ENCODE measurements around the gene FBXW11. TPM values are rescaled to one million over a fixed set of nuclear protein-coding genes. Genes with fewer than 3 reads are reported as not detected.

FBXW11 gene
- total and polyA plus RNA-seq, 2 of the 8 experiments (the other 6 are each of a cell fraction or from before 2014, with no cell fraction given) = 45.0 to 75.6 TPM

DNA sequence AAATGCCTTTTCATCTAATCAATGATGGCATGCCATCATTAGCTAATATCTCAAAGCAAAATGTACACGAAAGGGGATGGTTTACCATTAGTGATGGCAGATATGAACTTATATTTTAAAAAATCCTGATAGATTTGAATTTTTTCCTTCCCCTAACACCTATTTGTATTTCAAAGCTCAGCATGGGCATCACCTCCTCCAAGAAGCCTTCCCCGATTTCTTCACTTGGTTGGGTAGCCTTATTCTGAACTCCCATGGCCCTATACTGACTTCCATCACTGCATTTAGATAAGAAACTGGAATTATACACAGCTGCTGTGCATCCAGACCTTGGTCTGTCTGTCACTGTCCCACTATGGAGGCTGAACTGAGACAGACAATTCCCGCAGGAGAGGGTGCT lies 49.6 kb upstream of the FBXW11 start (continued):
- TF ChIP-seq SIN3A (conservative IDR thresholded peaks at IDR 0.05 in 1 of 2, IDR thresholded peaks at IDR 0.05 in 1 of 2; ENCODE audit: low read depth in 1 of 2, low read length in 2 of 2) (no peak), CTBP2 (IDR thresholded peaks at IDR 0.05; ENCODE audit: borderline replicate concordance, insufficient read depth, insufficient read length, low read length) (no peak), RNF2 (IDR thresholded peaks at IDR 0.05; ENCODE audit: borderline replicate concordance, low read depth, low read length, missing control alignments, poor library complexity, severe bottlenecking) (no peak)

All from H1 (cell line).